Endometrium (tissue), 2 donors: ENCODE data around the gene CXCL16.
"Not testable (repeated sequence)": the region's sequence is repeated elsewhere in the genome, so short reads cannot be mapped to it uniquely, and the experiment has no call there.

Experiments used
- FAIRE-seq: peaks from 2 replicates; lab custom pipeline; 2012; peaks lifted over from hg19 to GRCh38; lab: Jason Lieb, UNC
- donor health status: control.
- donor health status: control.

CXCL16 gene

GRCh38 chr17:4691686-4692085 is 48.0 kb downstream of the CXCL16 start:
- no peak for FAIRE-seq

- FAIRE-seq: no peak
These were observed 49.0 kb downstream of the CXCL16 start for GRCh38 chr17:4690745-4691144.

- FAIRE-seq: not testable (repeated sequence)
These were observed 49.9 kb downstream of the CXCL16 start for GRCh38 chr17:4689872-4690271.

GRCh38 chr17:4683739-4684138 is 56.0 kb downstream of the CXCL16 start:
- FAIRE-seq: not testable (repeated sequence)
